Measurements from ENCODE around the gene LAPTM4A.

DNA sequence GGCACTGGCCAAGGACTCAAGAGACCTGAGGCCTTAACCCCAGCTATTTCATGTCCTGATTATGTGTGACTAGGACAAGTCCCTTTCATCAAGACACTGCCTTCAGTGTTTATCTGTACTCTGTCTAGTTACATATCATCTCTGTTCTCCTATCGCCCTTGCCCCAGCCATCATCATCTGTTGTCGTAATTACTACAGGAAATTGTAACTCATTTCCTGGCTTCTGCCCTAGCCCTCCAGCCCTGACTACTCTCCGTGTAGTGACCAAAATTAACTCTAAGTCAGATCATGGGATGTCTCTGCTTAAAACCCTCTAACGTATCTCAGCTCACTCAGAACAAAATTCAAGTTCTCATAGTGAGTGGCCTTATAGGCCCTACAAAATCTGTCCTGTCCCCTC lies 49.3 kb upstream of the LAPTM4A start:
- TF ChIP-seq, protein P1, sequence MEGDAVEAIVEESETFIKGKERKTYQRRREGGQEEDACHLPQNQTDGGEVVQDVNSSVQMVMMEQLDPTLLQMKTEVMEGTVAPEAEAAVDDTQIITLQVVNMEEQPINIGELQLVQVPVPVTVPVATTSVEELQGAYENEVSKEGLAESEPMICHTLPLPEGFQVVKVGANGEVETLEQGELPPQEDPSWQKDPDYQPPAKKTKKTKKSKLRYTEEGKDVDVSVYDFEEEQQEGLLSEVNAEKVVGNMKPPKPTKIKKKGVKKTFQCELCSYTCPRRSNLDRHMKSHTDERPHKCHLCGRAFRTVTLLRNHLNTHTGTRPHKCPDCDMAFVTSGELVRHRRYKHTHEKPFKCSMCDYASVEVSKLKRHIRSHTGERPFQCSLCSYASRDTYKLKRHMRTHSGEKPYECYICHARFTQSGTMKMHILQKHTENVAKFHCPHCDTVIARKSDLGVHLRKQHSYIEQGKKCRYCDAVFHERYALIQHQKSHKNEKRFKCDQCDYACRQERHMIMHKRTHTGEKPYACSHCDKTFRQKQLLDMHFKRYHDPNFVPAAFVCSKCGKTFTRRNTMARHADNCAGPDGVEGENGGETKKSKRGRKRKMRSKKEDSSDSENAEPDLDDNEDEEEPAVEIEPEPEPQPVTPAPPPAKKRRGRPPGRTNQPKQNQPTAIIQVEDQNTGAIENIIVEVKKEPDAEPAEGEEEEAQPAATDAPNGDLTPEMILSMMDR (IDR thresholded peaks at IDR 0.05; ENCODE audit: low read length): no peak
- no peak for TF ChIP-seq EZH2 (IDR thresholded peaks at IDR 0.05; ENCODE audit: borderline replicate concordance, low read length)
